Body of pancreas (tissue), 4 donors: ENCODE results near the gene GSTK1. TPM values are rescaled to one million over a fixed set of nuclear protein-coding genes. Genes with fewer than 3 reads are reported as not detected.
A peak's percentile ranks its signal among the peaks of the same experiment; 100 is the strongest.

ENCODE experiments used
- ATAC-seq: fragments of 150-250 bp; one replicate; pipeline ENCODE4 v1.9.1; 2016
- DNase-seq, 4 donors: peaks; one replicate each; pipeline ENCODE4 v3.0.0-alpha.2; 2019
- H3K27ac ChIP-seq, 4 donors: fragments of 200-600 bp; sonication (generic); 1 replicate in 3 of 4; 2 replicates in 1 of 4; pipeline versions ENCODE4 v1.5.1 to v1.6.1; 2016 to 2019; ENCODE audit warnings: mild to moderate bottlenecking in 1 of 4, mixed read lengths in 1 of 4, moderate library complexity in 1 of 4
- H3K27me3 ChIP-seq, 2 donors: fragments of 200-600 bp; sonication (generic); one replicate each; pipeline ENCODE4 v1.6.0; 2016; ENCODE audit warnings: mild to moderate bottlenecking in 1 of 2
- H3K36me3 ChIP-seq, 2 donors: fragments of 200-600 bp; sonication (generic); replicated peaks in 1 of 2; 2 replicates each; pipeline ENCODE4 v1.5.1; 2016; ENCODE audit warnings: low read depth in 2 of 2; ENCODE audit not compliant: insufficient read depth in 1 of 2
- H3K4me1 ChIP-seq: fragments of 200-600 bp; sonication (generic); one replicate; pipeline ENCODE4 v1.6.0; 2016
- H3K4me3 ChIP-seq, 2 donors: fragments of 200-600 bp; sonication (generic); 1 replicate in 1 of 2; 2 replicates in 1 of 2; pipeline ENCODE4 v1.5.1; 2016 to 2019
- H3K9me3 ChIP-seq, 3 donors: fragments of 200-600 bp; sonication (generic); 1 replicate in 2 of 3; 2 replicates in 1 of 3; pipeline ENCODE4 v1.5.1; 2016
- POLR2A ChIP-seq, 3 donors: fragments of 450-650 bp; IDR thresholded peaks; one replicate each; pipeline ENCODE4 v1.6.1; 2016; ENCODE audit warnings: antibody characterized with exemption in 3 of 3, mild to moderate bottlenecking in 2 of 3
- WGBS, 2 donors: methylation state at CpG; one replicate each; pipeline ENCODE4 v1.1.5; 2017; 5-methylcytosine and 5-hydroxymethylcytosine counted together
- intact Hi-C: fragments of 100-400 bp; cut with DNase I; formaldehyde crosslinking; loops from one replicate; pipeline ENCODE4 v1.15.1; 2023
- total RNA-seq, 2 donors: library from RNA; depleted of rRNA; stranded (reverse); fragments of >200 nt; gene quantifications; one replicate each; pipeline ENCODE4 v1.1.0, GENCODE V29; 2016
- TF ChIP-seq, protein P1 (sequence below), 7 experiments: fragments of 450-650 bp in 4 of 7; fragments of 200-600 bp in 3 of 7; sonication (generic) in 3 of 7; IDR thresholded peaks; one replicate each; pipeline ENCODE4 v1.5.1; 2016 to 2019; ENCODE audit warnings: antibody characterized with exemption in 7 of 7

The GSTK1 gene
- total RNA-seq, 2 donors from 2014 or later = 75.8 to 109 TPM

DNA sequence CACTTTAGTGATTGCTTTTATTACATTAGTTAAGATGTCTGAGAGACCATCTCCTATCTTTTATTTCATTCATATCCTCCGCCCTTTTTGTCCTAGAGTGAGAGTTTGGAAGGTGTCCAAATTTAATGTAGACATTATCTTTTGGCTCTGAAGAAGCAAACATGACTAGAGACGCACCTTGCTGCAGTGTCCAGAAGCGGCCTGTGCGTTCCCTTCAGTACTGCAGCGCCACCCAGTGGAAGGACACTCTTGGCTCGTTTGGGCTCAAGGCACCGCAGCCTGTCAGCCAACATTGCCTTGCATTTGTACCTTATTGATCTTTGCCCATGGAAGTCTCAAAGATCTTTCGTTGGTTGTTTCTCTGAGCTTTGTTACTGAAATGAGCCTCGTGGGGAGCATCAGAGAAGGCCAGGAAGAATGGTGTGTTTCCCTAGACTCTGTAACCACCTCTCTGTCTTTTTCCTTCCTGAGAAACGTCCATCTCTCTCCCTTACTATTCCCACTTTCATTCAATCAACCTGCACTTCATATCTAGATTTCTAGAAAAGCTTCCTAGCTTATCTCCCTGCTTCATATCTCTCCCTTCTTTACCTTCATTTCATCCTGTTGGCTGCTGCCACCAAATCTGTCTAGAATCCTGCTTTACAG is 42.3 kb downstream of the GSTK1 start:
- peak; percentile 82 to 86 (median 84) for DNase-seq
- TF ChIP-seq, protein P1, sequence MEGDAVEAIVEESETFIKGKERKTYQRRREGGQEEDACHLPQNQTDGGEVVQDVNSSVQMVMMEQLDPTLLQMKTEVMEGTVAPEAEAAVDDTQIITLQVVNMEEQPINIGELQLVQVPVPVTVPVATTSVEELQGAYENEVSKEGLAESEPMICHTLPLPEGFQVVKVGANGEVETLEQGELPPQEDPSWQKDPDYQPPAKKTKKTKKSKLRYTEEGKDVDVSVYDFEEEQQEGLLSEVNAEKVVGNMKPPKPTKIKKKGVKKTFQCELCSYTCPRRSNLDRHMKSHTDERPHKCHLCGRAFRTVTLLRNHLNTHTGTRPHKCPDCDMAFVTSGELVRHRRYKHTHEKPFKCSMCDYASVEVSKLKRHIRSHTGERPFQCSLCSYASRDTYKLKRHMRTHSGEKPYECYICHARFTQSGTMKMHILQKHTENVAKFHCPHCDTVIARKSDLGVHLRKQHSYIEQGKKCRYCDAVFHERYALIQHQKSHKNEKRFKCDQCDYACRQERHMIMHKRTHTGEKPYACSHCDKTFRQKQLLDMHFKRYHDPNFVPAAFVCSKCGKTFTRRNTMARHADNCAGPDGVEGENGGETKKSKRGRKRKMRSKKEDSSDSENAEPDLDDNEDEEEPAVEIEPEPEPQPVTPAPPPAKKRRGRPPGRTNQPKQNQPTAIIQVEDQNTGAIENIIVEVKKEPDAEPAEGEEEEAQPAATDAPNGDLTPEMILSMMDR (IDR thresholded peaks at IDR 0.05) = peak; percentile 73 to 89 (median 83)
- no peak for TF ChIP-seq POLR2A (IDR thresholded peaks at IDR 0.05)
- Histone ChIP-seq H3K36me3 (peaks cover 3 to 25% of the 10 kb centered on the region in 2 donors), H3K27ac (no peak overlapping the region), H3K9me3 (no peaks in the 10 kb centered on the region), H3K4me3 (no peak overlapping the region), H3K27me3 (no peaks in the 10 kb centered on the region), H3K4me1 (no peaks in the 10 kb centered on the region)
- peak; percentile 88 for ATAC-seq
- 27 to 33% methylated on average over 10 of the region's 10 CpGs for WGBS, 2 donors
- intact Hi-C loops = no loop called here

DNA sequence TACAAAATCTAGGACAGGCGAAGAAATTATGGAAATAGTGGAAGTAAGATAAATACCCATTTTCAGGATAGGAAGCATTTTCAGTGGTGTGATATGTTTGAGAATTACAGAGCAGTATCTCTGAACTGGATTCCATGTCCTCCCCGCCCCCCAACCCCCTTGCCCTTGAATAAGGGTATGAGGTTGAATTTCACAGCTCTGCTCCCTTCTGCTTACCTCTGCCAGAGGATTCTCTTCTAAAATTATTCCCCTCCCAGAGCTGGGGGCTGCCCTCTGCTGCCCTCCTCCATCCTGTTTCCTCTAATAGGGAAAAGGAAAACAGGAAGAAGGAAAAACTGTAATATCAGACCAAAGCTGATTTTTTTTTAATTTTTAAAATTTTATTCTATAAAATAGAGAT is 45.4 kb downstream of the GSTK1 start:
- no peak overlapping the region for H3K4me3 ChIP-seq
- intact Hi-C loops = no loop called here
- ATAC-seq (no peak), DNase-seq (no peak)
- H3K9me3 ChIP-seq = no peaks in the 10 kb centered on the region
- H3K36me3 ChIP-seq = peaks cover 0 to 13% of the 10 kb centered on the region in 2 donors
- TF ChIP-seq, protein P1 (IDR thresholded peaks at IDR 0.05) = no peak
- no peak for TF ChIP-seq POLR2A (IDR thresholded peaks at IDR 0.05)
- H3K4me1 ChIP-seq = no peaks in the 10 kb centered on the region
- WGBS, 2 donors = 93 to 97% methylated on average over 2 of the region's 2 CpGs
- H3K27me3 ChIP-seq = no peaks in the 10 kb centered on the region
- H3K27ac ChIP-seq = no peak overlapping the region

DNA sequence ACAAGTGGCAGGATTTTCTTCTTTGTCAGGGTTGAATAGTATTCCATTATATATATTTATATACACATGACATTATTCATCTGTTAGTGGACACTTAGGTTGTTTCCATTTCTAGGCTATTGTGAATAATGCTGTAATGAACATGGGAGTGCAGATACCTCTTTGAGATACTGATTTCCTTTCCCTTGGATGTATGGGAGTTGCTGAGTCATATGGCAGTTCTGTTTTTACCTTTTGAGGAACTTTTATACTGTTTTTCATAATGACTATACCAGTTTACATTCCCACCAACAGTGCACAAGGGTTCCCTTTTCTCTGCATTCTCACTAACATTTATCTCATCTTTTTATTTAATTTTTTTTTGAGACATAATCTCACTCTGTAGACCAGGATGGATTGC is 50.9 kb downstream of the GSTK1 start:
- Histone ChIP-seq H3K27me3 (no peaks in the 10 kb centered on the region), H3K4me3 (no peak overlapping the region), H3K36me3 (no peaks in the 10 kb centered on the region), H3K27ac (no peak overlapping the region), H3K9me3 (no peaks in the 10 kb centered on the region), H3K4me1 (no peaks in the 10 kb centered on the region)
- intact Hi-C loops = no loop called here
- TF ChIP-seq POLR2A (IDR thresholded peaks at IDR 0.05) = no peak
- TF ChIP-seq, protein P1 (IDR thresholded peaks at IDR 0.05) = no peak
- ATAC-seq = no peak
- no peak for DNase-seq

DNA sequence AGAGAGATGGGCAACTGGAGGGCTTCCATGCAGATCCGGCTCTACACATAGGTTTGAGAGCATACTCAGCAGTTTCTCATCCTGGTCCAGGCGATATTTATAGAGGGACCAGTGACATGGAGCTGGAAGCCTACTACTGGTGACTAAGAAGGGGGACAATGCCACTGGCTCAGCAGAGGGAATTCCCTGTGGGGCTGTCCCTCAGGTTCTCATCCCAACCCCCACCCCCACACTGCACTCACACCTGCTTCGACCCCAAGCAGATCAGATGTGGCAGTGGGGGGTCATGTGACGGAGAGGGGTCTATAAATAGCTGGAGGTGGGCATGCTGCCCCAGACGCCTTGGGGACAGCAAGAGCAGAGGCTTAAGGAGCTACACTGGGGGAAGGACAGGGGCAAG is 52.5 kb downstream of the GSTK1 start, which contains the start of gene CLCN1:
Gene CLCN1, plus strand, starts transcription at position 336 of the 400 bp plus-strand sequence. CDS start 102 bp downstream, outside the sequence.
- Histone ChIP-seq H3K27me3 (no peaks in the 10 kb centered on the region), H3K36me3 (no peaks in the 10 kb centered on the region)

More for the DNA sequence above, 52.5 kb downstream of the GSTK1 start, which contains the start of gene CLCN1:
- no peak within 1 kb of the TSS for H3K4me3 ChIP-seq
- H3K4me1 ChIP-seq = no peaks in the 10 kb centered on the region
- no peak for TF ChIP-seq POLR2A (IDR thresholded peaks at IDR 0.05)
- TF ChIP-seq, protein P1 (IDR thresholded peaks at IDR 0.05) = no peak
- H3K9me3 ChIP-seq = no peaks in the 10 kb centered on the region
- 46 to 76% methylated on average over 4 to 5 of the region's 5 CpGs for WGBS, 2 donors
- H3K27ac ChIP-seq = no peak within 1 kb of the TSS
- intact Hi-C loops = no loop called here
- DNase-seq (no peak), ATAC-seq (no peak)
